ENCODE data around the gene TUBA4B. TPM values are rescaled to one million over a fixed set of nuclear protein-coding genes. Genes with fewer than 3 reads are reported as not detected.

The TUBA4B gene
- total and polyA plus RNA-seq, 2 donors (not counting 3 experiments of a cell fraction or from before 2014, with no cell fraction given) = not detected

DNA sequence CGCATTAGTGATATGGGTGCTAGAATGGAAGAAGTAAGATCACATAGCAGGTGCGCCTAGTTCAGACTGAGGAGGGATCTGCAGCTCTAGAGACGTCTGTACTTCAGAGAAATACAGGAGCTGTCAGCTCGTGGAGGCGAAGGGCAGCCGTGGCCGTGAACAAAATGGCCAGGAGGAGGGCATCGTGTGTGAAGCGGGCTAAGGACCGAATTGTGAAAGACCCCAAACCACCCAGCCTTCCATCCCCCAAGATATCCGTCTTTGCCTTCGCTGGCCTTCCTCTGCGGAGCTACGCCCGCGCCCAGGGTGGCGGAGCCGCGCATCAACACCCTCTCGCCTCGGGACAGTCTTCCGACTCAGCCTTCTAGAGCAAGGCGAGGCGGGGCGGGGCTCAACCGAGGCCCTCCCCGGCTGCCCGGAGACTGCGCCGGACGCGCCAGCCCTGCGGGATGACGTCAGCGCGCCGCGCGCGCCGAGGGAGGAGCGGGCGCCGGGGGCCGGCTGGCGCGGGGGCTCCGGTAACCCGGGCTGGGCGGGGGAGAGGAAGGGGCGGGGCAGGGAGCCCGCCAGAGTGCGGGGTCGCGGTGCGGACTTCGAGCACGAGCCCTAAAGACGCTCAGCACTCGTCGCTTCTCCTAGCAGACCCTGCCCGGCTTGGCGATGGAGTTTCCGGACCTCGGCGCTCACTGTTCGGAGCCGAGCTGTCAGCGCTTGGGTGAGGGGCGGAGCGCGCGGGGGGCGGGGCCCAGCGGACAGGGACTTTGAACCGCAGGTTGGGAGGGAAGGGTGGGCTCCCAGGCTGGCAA is 46.5 kb upstream of the TUBA4B start, which contains the start of gene ZFAND2B:
Gene ZFAND2B, plus strand, starts transcription at position 455 of the 806 bp plus-strand sequence. Its CDS starts 206 bp downstream, at position 661.
- Histone ChIP-seq H3K36me3 (ENCODE audit: control insufficient read depth in 2 of 2, extremely low read depth in 1 of 2, insufficient read depth in 2 of 2, low read length in 2 of 2) (peaks cover 0 to 7% of the 10 kb centered on the region in 2 experiments), H2AFZ (ENCODE audit: low read depth, low read length) (peak within 1 kb of the TSS; percentile 97), H3K27ac (ENCODE audit: insufficient read depth, low read depth, low read length) (peak within 1 kb of the TSS; percentile 26), H3K27me3 (ENCODE audit: control insufficient read depth in 2 of 2, insufficient read depth in 2 of 2, low read length in 2 of 2) (no peaks in the 10 kb centered on the region), H3K9me1 (replicated peaks; ENCODE audit: control insufficient read depth, extremely low read depth, insufficient read depth, low read length) (no peaks in the 10 kb centered on the region), H3K4me3 (replicated peaks in 1 of 3; ENCODE audit: insufficient read depth in 1 of 3, low read depth in 1 of 3, low read length in 3 of 3) (peak within 1 kb of the TSS; percentile 36 to 83 (median 73)), H3K4me1 (ENCODE audit: control insufficient read depth, extremely low read depth, insufficient read depth, low read length) (peaks cover 18% of the 10 kb centered on the region), H3K4me2 (ENCODE audit: insufficient read depth, low read length) (peak within 1 kb of the TSS; percentile 90), H4K20me1 (replicated peaks; ENCODE audit: control insufficient read depth, extremely low read depth, insufficient read depth, low read length) (no peaks in the 10 kb centered on the region), H3K9ac (replicated peaks; ENCODE audit: extremely low read depth, insufficient read depth, low read length) (peak within 1 kb of the TSS; percentile 60), H3K9me3 (replicated peaks; ENCODE audit: control insufficient read depth, insufficient read depth, low read length) (no peaks in the 10 kb centered on the region), H3K79me2 (ENCODE audit: control insufficient read depth, insufficient read depth, low read length) (no peaks in the 10 kb centered on the region)
- POLR2A ChIA-PET = interaction anchor here (0.6 to 0.7 kb wide), 2 partner anchors 11 to 30 kb away, joined by 3 to 4 read pairs; partner anchors contain the start of gene CNPPD1
- intact Hi-C loops (cut with micrococcal nuclease) (loop anchor here (1.0 to 2.0 kb wide), 7 partner anchors 12 to 182 kb away; partner anchors contain the start of genes ABCB6, ANKZF1, ATG9A and DNAJB2), dilution Hi-C loops (cut with MboI; ENCODE audit: extremely low pct_ligation_motif_present, low sequenced_read_pairs) (no loop called here)
- peak; percentile 92 for FAIRE-seq
- DNase-seq (ENCODE audit: low read depth, low spot score) = peak; percentile 94
- TF ChIP-seq POLR2A (IDR thresholded peaks at IDR 0.05; ENCODE audit: low read depth, low read length) (peak; percentile 99), JUN (IDR thresholded peaks at IDR 0.05; ENCODE audit: borderline replicate concordance, insufficient read depth, insufficient read length, low read depth) (no peak), POLR2AphosphoS5 (IDR thresholded peaks at IDR 0.05; ENCODE audit: insufficient read depth, low read depth, low read length) (peak; percentile 98)
- TF ChIP-seq, protein P1, sequence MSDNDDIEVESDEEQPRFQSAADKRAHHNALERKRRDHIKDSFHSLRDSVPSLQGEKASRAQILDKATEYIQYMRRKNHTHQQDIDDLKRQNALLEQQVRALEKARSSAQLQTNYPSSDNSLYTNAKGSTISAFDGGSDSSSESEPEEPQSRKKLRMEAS (IDR thresholded peaks at IDR 0.05; ENCODE audit: insufficient read depth, insufficient read length) = no peak
- CTCF ChIA-PET = interaction anchor here (0.6 to 3.1 kb wide), 16 partner anchors 10 to 224 kb away, joined by 3 to 14 read pairs (median 4); partner anchors contain the start of genes ANKZF1, ATG9A, CNPPD1 and DNAJB2
- BruUV-seq (replicated peaks) = TSS peak; percentile 57

All from endothelial cell of umbilical vein (primary cell).